OCI-LY1 (cell line): Measurements from ENCODE around the gene SGPP2.

Experiments
- EZH2 ChIP-seq: fragments of 200-600 bp; sonication (generic), shearing (Covaris generic); IDR thresholded peaks from 2 replicates; pipeline ENCODE4 v1.8.0; 2017; ENCODE audit warnings: borderline replicate concordance, mixed run types, mild to moderate bottlenecking, antibody characterized with exemption, low read length, moderate library complexity, mixed read lengths
- TF ChIP-seq, protein P1 (sequence below): fragments of 200-600 bp; sonication (generic), shearing (Covaris generic); IDR thresholded peaks from 2 replicates; pipeline ENCODE4 v1.5.1; 2017; ENCODE audit warnings: mild to moderate bottlenecking, antibody characterized with exemption, low read length, moderate library complexity, mixed read lengths

- TF ChIP-seq, protein P1, sequence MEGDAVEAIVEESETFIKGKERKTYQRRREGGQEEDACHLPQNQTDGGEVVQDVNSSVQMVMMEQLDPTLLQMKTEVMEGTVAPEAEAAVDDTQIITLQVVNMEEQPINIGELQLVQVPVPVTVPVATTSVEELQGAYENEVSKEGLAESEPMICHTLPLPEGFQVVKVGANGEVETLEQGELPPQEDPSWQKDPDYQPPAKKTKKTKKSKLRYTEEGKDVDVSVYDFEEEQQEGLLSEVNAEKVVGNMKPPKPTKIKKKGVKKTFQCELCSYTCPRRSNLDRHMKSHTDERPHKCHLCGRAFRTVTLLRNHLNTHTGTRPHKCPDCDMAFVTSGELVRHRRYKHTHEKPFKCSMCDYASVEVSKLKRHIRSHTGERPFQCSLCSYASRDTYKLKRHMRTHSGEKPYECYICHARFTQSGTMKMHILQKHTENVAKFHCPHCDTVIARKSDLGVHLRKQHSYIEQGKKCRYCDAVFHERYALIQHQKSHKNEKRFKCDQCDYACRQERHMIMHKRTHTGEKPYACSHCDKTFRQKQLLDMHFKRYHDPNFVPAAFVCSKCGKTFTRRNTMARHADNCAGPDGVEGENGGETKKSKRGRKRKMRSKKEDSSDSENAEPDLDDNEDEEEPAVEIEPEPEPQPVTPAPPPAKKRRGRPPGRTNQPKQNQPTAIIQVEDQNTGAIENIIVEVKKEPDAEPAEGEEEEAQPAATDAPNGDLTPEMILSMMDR: no peak
- TF ChIP-seq EZH2: no peak
Measured at GRCh38 chr2:222592176-222592575, 167.8 kb downstream of the SGPP2 start.
